ENCODE results near the gene THAP11. TPM values are rescaled to one million over a fixed set of nuclear protein-coding genes. Genes with fewer than 3 reads are reported as not detected.
A peak's percentile ranks its signal among the peaks of the same experiment; 100 is the strongest.

Gene THAP11
- total RNA-seq = 10 to 100 TPM; 24.7 to 44.1 (median 32.7) TPM

DNA sequence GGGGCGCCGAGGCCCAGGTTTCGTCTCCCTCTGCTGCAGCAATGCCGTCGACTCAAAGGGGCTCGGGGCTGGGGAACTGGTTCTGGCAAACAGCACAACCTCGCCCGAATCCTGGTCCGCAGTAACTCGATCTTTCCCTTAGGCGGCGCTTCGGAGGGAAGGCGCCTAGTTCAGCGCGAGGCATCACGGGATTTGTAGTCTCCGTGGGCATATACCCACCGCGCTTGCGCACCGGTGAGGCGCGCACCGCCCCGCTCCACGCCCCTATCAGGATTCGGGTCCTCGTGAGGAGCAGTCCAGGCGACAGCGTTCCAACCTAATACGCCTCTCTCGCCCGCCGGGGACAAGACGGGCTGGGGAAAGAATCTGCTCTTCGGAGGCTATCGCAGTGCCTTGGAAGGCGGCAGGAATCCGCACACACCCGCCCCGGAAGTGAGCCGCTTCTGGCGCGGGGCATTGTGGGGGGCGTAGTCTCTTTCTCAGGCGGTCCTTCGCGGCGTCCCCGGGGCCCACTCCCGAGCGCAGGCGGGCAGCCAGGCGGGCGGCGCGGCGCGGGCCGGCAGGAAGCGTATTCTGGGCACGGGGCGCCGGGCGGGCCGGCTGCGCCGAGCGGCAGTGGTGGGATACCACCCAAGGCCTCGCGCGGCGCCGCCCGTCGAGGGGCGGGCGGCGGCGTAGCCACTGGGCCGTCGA lies at the start of gene THAP11:
Gene THAP11 (plus strand): TSS at position 505 of the 693 bp plus-strand sequence. CDS start 235 bp downstream, outside the sequence.
- no peaks in the 10 kb centered on the region for H3K36me3 ChIP-seq
- no peaks in the 10 kb centered on the region for H3K27me3 ChIP-seq
- peak; percentile 11 to 80 (median 71) for TF ChIP-seq POLR2AphosphoS5 (IDR thresholded peaks at IDR 0.05)
- TF ChIP-seq EP300 (IDR thresholded peaks at IDR 0.05; ENCODE audit: low read depth) = no peak
- TF ChIP-seq POLR2A (IDR thresholded peaks at IDR 0.05) = peak; percentile 21
- TF ChIP-seq CTCF (IDR thresholded peaks at IDR 0.05) = peak; percentile 85 to 96 (median 87)
- H3K9me3 ChIP-seq = no peaks in the 10 kb centered on the region
- peak; percentile 96 for DNase-seq
- H3K4me3 ChIP-seq = peak within 1 kb of the TSS; percentile 51 to 84 (median 82)
- peaks cover 32 to 40% (median 36%) of the 10 kb centered on the region in 4 donors for H3K4me1 ChIP-seq
- intact Hi-C loops (cut with DNase I; ENCODE audit: low total_unique reads) (no loop called here), in situ Hi-C loops (cut with MboI; ENCODE audit: low pct_ligation_motif_present in 1 of 4, low pct_unique_long_range_greater_than_20kb in 1 of 4, low sequenced_read_pairs in 3 of 4) (no loop called here)
- 1% methylated on average over 62 of the region's 83 CpGs; no CpG with 5 or more reads in 1 of the 2 donors for WGBS, 2 donors (ENCODE audit: low coverage in 1 of 2)
- H3K27ac ChIP-seq = peak within 1 kb of the TSS; percentile 95 to 98 (median 97)

- 96 to 100% methylated on average over 3 to 5 of the region's 5 CpGs for WGBS, 2 donors (ENCODE audit: low coverage in 1 of 2)
- no peak for DNase-seq
- H3K36me3 ChIP-seq = peaks cover 0 to 7% (median 0%) of the 10 kb centered on the region in 4 donors
- no peaks in the 10 kb centered on the region for H3K27me3 ChIP-seq
- in situ Hi-C loops (cut with MboI; ENCODE audit: low pct_ligation_motif_present in 1 of 4, low pct_unique_long_range_greater_than_20kb in 1 of 4, low sequenced_read_pairs in 3 of 4) = no loop called here
- H3K9me3 ChIP-seq = no peaks in the 10 kb centered on the region
- peaks cover 0 to 5% (median 0%) of the 10 kb centered on the region in 4 donors for H3K4me1 ChIP-seq
- H3K27ac ChIP-seq = no peak overlapping the region
- no peak overlapping the region for H3K4me3 ChIP-seq
- TF ChIP-seq CTCF (IDR thresholded peaks at IDR 0.05) (no peak), POLR2A (IDR thresholded peaks at IDR 0.05) (no peak)
- intact Hi-C loops (cut with DNase I; ENCODE audit: low total_unique reads) = no loop called here
Measured at GRCh38 chr16:67796099-67796718, 45.9 kb upstream of the THAP11 start.

DNA sequence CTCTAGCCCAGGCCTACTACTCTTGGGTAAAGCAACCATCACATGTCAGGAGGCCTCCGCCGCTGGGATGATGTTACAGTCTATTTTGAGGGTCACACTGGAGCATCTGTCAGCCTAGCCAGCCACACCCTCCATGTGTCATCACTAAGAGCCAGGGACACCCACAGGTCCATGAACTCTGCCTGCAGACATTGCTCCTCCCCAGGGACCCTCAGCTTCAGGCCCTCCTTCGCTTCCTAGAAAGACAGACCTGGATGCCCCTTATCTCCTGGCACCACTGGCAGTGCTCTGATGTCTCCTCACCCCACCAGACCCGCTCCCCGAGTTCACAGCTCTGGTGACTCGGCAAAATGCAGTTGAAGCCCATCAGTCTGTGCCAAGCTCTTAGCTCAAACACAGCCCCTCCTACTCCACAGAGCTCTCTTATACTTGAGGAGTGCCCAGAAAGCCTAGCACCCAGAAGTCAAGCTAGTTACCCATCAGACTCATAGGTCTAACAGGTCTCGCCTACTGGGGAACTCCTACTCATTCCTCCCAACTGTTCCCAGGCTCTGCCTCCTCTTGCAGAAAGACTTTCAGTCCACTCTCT lies 41.7 kb upstream of the THAP11 start:
- intact Hi-C loops (cut with DNase I; ENCODE audit: low total_unique reads) (no loop called here), in situ Hi-C loops (cut with MboI; ENCODE audit: low pct_ligation_motif_present in 1 of 4, low pct_unique_long_range_greater_than_20kb in 1 of 4, low sequenced_read_pairs in 3 of 4) (no loop called here)
- DNase-seq = no peak
- H3K27me3 ChIP-seq = no peaks in the 10 kb centered on the region
- peaks cover 4 to 20% (median 6%) of the 10 kb centered on the region in 4 donors for H3K4me1 ChIP-seq
- no peaks in the 10 kb centered on the region for H3K9me3 ChIP-seq
- peaks cover 0 to 7% (median 0%) of the 10 kb centered on the region in 4 donors for H3K36me3 ChIP-seq
- WGBS, 2 donors (ENCODE audit: low coverage in 1 of 2) = 84% methylated on average over 7 of the region's 7 CpGs; no CpG with 5 or more reads in 1 of the 2 donors
- TF ChIP-seq POLR2AphosphoS5 (IDR thresholded peaks at IDR 0.05) (no peak), CTCF (IDR thresholded peaks at IDR 0.05) (no peak), POLR2A (IDR thresholded peaks at IDR 0.05) (no peak), EP300 (IDR thresholded peaks at IDR 0.05; ENCODE audit: low read depth) (no peak)
- H3K4me3 ChIP-seq = no peak overlapping the region
- H3K27ac ChIP-seq = no peak overlapping the region

DNA sequence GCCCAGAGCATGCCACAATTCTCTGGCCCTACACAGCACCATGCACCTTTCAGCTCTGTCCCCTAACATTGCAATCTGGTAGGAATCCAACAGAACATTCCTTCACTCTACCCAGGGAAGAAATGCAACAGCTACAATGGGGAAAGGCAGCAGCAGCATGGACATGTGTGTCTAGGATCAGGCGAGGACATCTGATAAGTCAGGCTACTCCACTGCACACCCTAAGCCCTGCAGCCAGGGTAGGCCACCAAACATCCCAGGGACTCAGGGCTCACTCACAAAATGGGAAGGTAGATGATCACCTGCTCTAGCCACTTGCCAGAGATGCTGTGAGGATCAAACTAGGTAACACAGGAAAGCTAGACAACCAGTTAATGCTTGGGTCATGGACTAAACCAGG lies 40.9 kb upstream of the THAP11 start:
- Histone ChIP-seq H3K27me3 (no peaks in the 10 kb centered on the region), H3K27ac (no peak overlapping the region), H3K9me3 (no peaks in the 10 kb centered on the region), H3K4me1 (peaks cover 5 to 24% (median 11%) of the 10 kb centered on the region in 4 donors), H3K4me3 (no peak overlapping the region), H3K36me3 (peaks cover 0 to 7% (median 0%) of the 10 kb centered on the region in 4 donors)
- WGBS, 2 donors (ENCODE audit: low coverage in 1 of 2) = 100% methylated on average over 1 of the region's 1 CpG; no CpG with 5 or more reads in 1 of the 2 donors
- intact Hi-C loops (cut with DNase I; ENCODE audit: low total_unique reads) (no loop called here), in situ Hi-C loops (cut with MboI; ENCODE audit: low pct_ligation_motif_present in 1 of 4, low pct_unique_long_range_greater_than_20kb in 1 of 4, low sequenced_read_pairs in 3 of 4) (no loop called here)
- no peak for DNase-seq
- TF ChIP-seq POLR2AphosphoS5 (IDR thresholded peaks at IDR 0.05) (no peak), EP300 (IDR thresholded peaks at IDR 0.05; ENCODE audit: low read depth) (no peak), POLR2A (IDR thresholded peaks at IDR 0.05) (no peak), CTCF (IDR thresholded peaks at IDR 0.05) (no peak)

Data from transverse colon (tissue), 4 donors.